ENCODE data around the gene CCDC40.

CCDC40 gene

GRCh38 chr17:80105762-80106161 is 69.3 kb downstream of the CCDC40 start:
- no peak for DNase-seq

- DNase-seq, result no peak
These were observed 69.7 kb downstream of the CCDC40 start for GRCh38 chr17:80106176-80106575.

GRCh38 chr17:80106751-80107150 is 70.3 kb downstream of the CCDC40 start:
- no peak for DNase-seq

- DNase-seq, result no peak
These were observed 71.0 kb downstream of the CCDC40 start for GRCh38 chr17:80107231-80108021.

- DNase-seq, result no peak
These were observed 71.9 kb downstream of the CCDC40 start for GRCh38 chr17:80108036-80108971.

- no peak for DNase-seq
These were observed 72.7 kb downstream of the CCDC40 start for GRCh38 chr17:80109066-80109660.

- no peak for DNase-seq
These were observed 73.4 kb downstream of the CCDC40 start for GRCh38 chr17:80109713-80110446.

GRCh38 chr17:80110447-80110812 is 74.0 kb downstream of the CCDC40 start:
- no peak for DNase-seq

GRCh38 chr17:80110927-80111701 is 74.7 kb downstream of the CCDC40 start:
- DNase-seq, result no peak

- no peak for DNase-seq
These were observed 75.4 kb downstream of the CCDC40 start for GRCh38 chr17:80111702-80112470.

GRCh38 chr17:80112471-80113032 is 76.1 kb downstream of the CCDC40 start:
- no peak for DNase-seq

- DNase-seq, result no peak
These were observed 76.6 kb downstream of the CCDC40 start for GRCh38 chr17:80113033-80113484.

- no peak for DNase-seq
These were observed 78.3 kb downstream of the CCDC40 start for GRCh38 chr17:80114758-80115157.

GRCh38 chr17:80115159-80115558 is 78.7 kb downstream of the CCDC40 start:
- DNase-seq, result no peak

GRCh38 chr17:80116276-80116920 is 80.0 kb downstream of the CCDC40 start:
- DNase-seq, result no peak

GRCh38 chr17:80116921-80117380 is 80.5 kb downstream of the CCDC40 start:
- DNase-seq, result no peak

GRCh38 chr17:80117491-80118401 is 81.3 kb downstream of the CCDC40 start:
- DNase-seq, result no peak

- no peak for DNase-seq
These were observed 82.3 kb downstream of the CCDC40 start for GRCh38 chr17:80118601-80119270.

Data from CD4-positive, alpha-beta T cell treated with Interferon alpha-2 for 1 hour (primary cell).